GM10266 (cell line): ENCODE results near the gene PRKCH.

ENCODE experiments used
- DNase-seq: peaks from one replicate; pipeline ENCODE4 v3.0.0; 2012; ENCODE audit errors: extremely low spot score
- TF ChIP-seq, protein P1 (sequence below): IDR thresholded peaks from 2 replicates; pipeline ENCODE4 v1.5.1; 2012; ENCODE audit warnings: mild to moderate bottlenecking, low read depth; ENCODE audit not compliant: control insufficient read depth, insufficient read depth; ENCODE audit errors: missing control alignments

Gene PRKCH

DNA sequence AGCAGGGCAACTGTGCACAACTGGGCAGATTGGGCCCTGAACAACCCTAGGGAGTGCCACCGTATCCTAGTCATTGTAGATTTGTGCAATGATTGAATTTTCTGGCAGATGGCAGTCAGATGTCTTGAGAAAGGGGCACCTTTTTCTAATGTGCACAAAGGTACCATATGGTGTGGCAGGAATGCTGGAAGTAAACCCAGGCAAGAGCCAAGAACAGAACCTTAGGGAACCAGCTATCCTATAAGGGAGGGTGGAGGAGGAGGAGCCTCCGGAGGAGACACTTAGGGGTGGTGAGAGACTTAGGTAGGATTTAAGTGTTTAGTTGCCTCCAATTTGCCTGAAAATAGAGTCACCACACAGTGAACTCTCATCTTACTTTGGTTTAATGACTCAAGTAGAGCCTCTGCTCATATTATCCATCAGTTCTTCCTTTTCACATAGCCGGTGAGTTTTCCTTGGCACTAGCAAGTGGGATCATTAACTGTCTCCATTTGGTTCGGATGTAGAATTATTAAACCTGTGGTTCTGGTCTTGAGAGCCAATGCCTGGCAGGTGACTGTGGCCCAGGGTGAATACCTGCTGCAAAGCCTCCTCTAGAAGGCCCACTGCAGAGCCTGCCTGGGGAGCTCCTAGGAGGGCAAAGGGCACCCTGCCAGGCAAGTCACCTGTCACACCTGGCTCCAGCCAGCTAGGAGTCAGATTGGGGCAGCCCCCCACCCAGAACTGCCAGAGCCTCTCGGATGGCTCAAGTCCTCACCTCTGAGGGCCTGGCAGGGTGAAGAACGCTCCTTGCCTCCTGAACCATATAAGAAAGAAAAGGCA, 189.6 kb downstream of the PRKCH start:
- TF ChIP-seq, protein P1, sequence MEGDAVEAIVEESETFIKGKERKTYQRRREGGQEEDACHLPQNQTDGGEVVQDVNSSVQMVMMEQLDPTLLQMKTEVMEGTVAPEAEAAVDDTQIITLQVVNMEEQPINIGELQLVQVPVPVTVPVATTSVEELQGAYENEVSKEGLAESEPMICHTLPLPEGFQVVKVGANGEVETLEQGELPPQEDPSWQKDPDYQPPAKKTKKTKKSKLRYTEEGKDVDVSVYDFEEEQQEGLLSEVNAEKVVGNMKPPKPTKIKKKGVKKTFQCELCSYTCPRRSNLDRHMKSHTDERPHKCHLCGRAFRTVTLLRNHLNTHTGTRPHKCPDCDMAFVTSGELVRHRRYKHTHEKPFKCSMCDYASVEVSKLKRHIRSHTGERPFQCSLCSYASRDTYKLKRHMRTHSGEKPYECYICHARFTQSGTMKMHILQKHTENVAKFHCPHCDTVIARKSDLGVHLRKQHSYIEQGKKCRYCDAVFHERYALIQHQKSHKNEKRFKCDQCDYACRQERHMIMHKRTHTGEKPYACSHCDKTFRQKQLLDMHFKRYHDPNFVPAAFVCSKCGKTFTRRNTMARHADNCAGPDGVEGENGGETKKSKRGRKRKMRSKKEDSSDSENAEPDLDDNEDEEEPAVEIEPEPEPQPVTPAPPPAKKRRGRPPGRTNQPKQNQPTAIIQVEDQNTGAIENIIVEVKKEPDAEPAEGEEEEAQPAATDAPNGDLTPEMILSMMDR = no peak
- DNase-seq = no peak

DNA sequence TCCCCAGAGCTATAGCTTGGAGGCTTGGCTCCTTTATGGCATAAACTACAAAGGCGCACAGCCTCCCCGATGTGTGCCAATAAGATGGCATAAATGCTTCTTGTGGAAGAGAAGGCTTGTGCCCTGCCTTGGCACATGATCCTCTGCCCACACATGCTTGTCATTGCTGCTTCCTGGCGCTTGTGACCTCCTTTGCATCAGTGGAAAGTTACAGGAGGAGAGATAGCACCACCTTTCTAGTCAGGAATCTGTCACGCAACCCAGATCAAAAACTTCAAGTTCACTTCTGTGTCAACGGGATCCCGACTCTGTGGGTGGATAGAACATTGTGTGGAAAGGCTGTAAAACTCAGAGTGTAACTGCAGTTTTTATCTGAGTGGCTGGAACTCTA, 190.2 kb downstream of the PRKCH start:
- no peak for DNase-seq
- TF ChIP-seq, protein P1 = no peak

DNA sequence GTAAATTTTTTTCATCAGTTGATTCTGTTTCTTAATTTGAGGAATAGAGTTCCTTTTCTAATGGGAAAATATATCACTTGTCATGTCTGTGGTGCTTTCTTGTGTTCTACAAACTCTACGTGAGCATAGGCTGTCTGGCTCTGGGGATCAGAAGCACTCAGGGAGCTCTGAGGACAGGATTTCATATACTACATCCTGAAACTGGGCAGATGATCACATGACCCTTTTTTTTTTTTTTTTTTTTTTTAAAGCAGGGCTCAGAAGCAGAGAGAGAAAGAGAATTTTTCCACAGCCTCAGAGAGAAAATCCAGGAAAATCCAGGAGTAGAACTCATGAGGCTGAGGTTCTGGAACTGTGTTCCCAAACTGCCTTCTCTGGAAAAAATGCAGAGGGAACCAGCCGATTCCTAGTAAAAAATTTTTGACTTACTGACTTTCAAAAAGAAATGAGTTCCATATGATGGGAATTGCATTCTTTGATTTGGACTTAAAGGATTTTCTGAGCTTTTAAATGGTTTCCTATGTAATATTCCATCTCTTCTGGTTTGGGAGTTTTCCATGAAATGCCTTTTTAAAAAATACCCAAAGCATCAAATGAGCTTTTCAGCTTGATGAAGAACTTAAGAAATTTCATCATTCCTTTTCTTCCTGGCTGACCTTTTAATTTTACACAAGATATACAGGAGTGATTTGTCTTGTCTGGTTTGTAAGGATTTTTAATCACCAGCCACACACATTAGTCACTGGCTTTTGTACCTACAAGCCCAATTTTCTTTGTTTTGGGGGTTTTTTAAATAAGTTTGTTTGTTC, 190.9 kb downstream of the PRKCH start:
- DNase-seq = no peak
- TF ChIP-seq, protein P1 = no peak

DNA sequence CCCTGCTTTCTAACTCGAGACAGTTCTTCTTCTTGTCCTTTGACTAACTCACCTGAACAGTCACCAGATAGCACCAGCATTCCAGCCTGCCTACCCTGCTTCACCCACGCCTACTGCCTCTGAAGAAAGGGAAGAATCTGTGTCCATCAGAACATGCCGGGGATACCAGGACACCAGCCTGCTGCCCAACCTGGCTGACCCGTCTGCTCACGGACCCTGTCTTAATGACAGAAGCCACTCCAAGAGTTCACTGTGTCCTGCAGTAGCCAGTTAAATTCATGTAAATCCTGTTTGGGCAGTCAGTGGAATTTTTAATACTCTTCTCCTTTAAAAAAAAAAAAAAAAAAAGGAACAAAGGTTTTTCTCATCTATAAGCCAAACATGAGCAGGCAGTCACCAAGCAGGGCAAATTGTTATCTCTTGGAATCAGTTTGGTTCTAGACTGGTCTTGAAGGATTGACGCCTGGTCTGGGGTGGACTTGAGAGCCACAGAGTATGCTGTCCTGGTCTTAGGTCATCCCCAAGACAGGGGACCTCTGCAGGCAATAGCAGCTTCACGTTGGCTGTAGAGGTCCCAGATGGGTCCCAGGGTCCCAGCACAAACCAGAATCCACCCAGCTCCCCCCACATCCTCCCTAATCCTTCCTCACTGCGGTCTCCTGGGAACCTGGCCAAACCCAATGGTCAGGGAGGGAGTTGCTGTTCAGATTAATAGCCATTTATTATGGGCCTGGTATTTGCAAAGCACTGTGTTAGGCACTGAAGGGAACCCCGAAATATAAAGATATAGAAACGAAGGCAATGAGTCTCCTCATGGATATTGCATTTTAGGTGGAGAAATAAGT, 192.8 kb downstream of the PRKCH start:
- DNase-seq = no peak
- TF ChIP-seq, protein P1 = no peak

DNA sequence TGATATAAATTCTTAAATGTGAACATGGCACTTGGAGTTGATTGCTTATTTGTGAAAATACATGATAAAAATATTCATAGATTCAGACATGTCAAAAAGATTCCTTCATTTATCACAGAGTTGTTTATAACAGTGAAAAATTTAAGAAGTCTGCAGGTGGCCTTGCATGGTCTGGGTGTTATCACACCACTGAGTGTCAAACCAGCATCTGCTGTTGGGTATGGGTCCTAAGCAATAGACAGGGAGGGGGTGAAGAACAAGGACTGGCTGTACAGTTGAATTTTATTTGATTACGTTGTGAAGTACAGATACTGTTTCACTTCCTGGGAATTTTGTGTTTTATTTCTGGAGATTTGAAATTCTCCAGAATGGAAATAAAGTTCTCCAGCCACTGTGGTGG, 193.5 kb downstream of the PRKCH start:
- TF ChIP-seq, protein P1 = no peak
- DNase-seq = no peak

DNA sequence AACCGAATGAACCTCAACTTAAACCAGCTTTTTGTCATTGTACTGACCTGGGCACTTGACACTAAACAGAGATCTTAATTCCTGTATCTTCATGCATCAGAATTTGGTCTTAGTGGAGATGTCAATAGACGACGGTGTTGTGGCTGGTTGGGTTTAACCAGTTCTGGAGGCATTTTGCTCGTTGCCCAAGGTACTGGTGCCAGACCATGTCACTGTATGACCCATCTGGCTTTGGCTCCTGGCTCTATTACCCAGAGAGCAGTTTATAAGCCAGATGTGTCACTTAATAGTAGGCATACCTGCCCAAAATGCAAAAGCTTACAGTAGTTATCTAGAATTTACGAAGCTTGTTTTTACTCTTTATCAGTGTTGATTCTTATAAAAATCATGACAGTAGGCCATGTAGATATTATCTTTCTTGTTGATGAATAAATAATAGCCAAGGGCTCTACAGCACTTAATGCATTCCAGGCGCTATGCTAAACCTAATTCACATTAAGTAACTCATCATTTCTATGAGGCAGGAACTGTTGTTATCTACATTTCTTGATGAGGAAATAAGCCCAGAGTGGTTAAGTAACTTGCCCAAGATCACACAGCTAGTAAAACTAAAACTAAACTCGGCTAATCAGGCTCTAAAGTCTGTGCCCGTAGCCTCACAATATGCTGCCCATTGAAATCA, 194.2 kb downstream of the PRKCH start:
- TF ChIP-seq, protein P1 = no peak
- DNase-seq = no peak
